Measurements from ENCODE around the gene ZNF593.

DNA sequence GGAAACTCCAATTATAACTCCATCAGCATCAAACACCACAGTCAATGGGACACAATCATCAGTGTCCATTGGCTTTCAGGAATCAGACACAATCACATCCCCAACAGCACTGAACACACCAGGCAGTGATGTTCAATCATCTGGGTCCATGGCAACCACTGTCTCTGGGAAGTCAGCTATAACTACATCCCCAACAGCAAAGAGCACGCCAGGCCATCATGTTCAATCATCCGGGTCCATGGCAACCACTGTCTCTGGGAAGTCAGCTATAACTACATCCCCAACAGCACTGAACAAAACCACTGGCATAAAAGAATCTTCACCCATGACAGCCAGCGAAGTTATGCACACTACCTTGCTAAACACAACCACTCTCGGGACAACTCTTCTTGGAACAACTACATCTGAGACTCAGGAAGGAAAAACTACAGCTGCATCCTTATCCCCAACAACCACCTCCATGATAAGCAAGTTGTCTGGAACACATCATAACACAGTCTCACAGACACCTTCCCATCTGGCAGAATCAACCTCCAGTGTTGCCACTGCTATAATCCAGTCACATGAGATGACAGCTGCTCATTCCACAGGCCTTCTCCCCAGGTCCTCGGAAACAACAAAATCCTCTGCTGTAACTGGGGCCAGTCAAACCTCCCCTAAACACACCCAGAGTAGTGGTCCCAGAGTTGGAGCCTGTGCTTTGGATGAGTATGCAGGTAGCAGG is 40.6 kb downstream of the ZNF593 start:
- no peak for TF ChIP-seq POLR2A (IDR thresholded peaks at IDR 0.05)
- TF ChIP-seq, protein P1, sequence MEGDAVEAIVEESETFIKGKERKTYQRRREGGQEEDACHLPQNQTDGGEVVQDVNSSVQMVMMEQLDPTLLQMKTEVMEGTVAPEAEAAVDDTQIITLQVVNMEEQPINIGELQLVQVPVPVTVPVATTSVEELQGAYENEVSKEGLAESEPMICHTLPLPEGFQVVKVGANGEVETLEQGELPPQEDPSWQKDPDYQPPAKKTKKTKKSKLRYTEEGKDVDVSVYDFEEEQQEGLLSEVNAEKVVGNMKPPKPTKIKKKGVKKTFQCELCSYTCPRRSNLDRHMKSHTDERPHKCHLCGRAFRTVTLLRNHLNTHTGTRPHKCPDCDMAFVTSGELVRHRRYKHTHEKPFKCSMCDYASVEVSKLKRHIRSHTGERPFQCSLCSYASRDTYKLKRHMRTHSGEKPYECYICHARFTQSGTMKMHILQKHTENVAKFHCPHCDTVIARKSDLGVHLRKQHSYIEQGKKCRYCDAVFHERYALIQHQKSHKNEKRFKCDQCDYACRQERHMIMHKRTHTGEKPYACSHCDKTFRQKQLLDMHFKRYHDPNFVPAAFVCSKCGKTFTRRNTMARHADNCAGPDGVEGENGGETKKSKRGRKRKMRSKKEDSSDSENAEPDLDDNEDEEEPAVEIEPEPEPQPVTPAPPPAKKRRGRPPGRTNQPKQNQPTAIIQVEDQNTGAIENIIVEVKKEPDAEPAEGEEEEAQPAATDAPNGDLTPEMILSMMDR (IDR thresholded peaks at IDR 0.05), result no peak

Measured in uterus (tissue), 2 donors.